Right atrium auricular region (tissue), 2 donors: ENCODE data around the gene ZNRF2. TPM values are rescaled to one million over a fixed set of nuclear protein-coding genes. Genes with fewer than 3 reads are reported as not detected.

ENCODE experiments used
- DNase-seq: peaks from one replicate; pipeline ENCODE4 v3.0.0-alpha.2; 2019; ENCODE audit warnings: low spot score
- H3K27ac ChIP-seq, 2 donors: fragments of 200-600 bp; sonication (generic); 1 replicate in 1 of 2; 2 replicates in 1 of 2; pipeline ENCODE4 v1.5.1; 2016 to 2019
- H3K27me3 ChIP-seq, 2 donors: fragments of 200-600 bp; sonication (generic); one replicate each; pipeline versions ENCODE4 v1.5.1 to v1.6.0; 2017 to 2019
- H3K36me3 ChIP-seq: fragments of 200-600 bp; sonication (generic); one replicate; pipeline ENCODE4 v1.5.1; 2016
- H3K4me1 ChIP-seq, 2 donors: fragments of 200-600 bp; sonication (generic); one replicate each; pipeline versions ENCODE4 v1.5.1 to v1.6.0; 2017 to 2019
- H3K4me3 ChIP-seq, 2 donors: fragments of 200-600 bp; sonication (generic); 1 replicate in 1 of 2; 2 replicates in 1 of 2; pipeline ENCODE4 v1.5.1; 2017 to 2019; ENCODE audit warnings: mild to moderate bottlenecking in 1 of 2, moderate library complexity in 1 of 2
- H3K9me3 ChIP-seq, 2 donors: fragments of 200-600 bp; sonication (generic); one replicate each; pipeline ENCODE4 v1.5.1; 2019
- CTCF ChIP-seq, 2 donors: fragments of 200-600 bp; sonication (generic); IDR thresholded peaks; one replicate each; pipeline ENCODE4 v1.5.1; 2019; ENCODE audit warnings: antibody characterized with exemption in 2 of 2
- total RNA-seq, 2 donors: library from RNA; depleted of rRNA; stranded (reverse); fragments of >200 nt; gene quantifications; one replicate each; pipeline ENCODE4 v1.1.0, GENCODE V29; 2016

The ZNRF2 gene
- total RNA-seq, 2 donors from 2014 or later, result 7.6 to 9.7 TPM

GRCh38 chr7:30396389-30396788 lies 112.0 kb downstream of the ZNRF2 start:
- Histone ChIP-seq H3K9me3 (no peaks in the 10 kb centered on the region), H3K27ac (no peak overlapping the region), H3K36me3 (no peaks in the 10 kb centered on the region), H3K4me3 (no peak overlapping the region), H3K27me3 (no peaks in the 10 kb centered on the region), H3K4me1 (no peaks in the 10 kb centered on the region)
- no peak for DNase-seq
- peak in 1 of 2 donors; percentile 40 for TF ChIP-seq CTCF (IDR thresholded peaks at IDR 0.05)

- Histone ChIP-seq H3K4me3 (no peak overlapping the region), H3K9me3 (no peaks in the 10 kb centered on the region), H3K27me3 (no peaks in the 10 kb centered on the region), H3K27ac (no peak overlapping the region), H3K36me3 (no peaks in the 10 kb centered on the region), H3K4me1 (no peaks in the 10 kb centered on the region)
- no peak for TF ChIP-seq CTCF (IDR thresholded peaks at IDR 0.05)
- DNase-seq, result no peak
These were observed 119.1 kb downstream of the ZNRF2 start for GRCh38 chr7:30403477-30403876.

GRCh38 chr7:30405179-30405578 lies 120.8 kb downstream of the ZNRF2 start:
- H3K27ac ChIP-seq, result no peak overlapping the region
- no peaks in the 10 kb centered on the region for H3K4me1 ChIP-seq
- no peaks in the 10 kb centered on the region for H3K27me3 ChIP-seq
- H3K9me3 ChIP-seq, result no peaks in the 10 kb centered on the region
- no peak overlapping the region for H3K4me3 ChIP-seq
- H3K36me3 ChIP-seq, result no peaks in the 10 kb centered on the region
- no peak for DNase-seq
- no peak for TF ChIP-seq CTCF (IDR thresholded peaks at IDR 0.05)

- no peaks in the 10 kb centered on the region for H3K4me1 ChIP-seq
- H3K9me3 ChIP-seq, result no peaks in the 10 kb centered on the region
- no peak for TF ChIP-seq CTCF (IDR thresholded peaks at IDR 0.05)
- H3K27me3 ChIP-seq, result no peaks in the 10 kb centered on the region
- H3K4me3 ChIP-seq, result no peak overlapping the region
- no peaks in the 10 kb centered on the region for H3K36me3 ChIP-seq
- no peak overlapping the region for H3K27ac ChIP-seq
- no peak for DNase-seq
These were observed 122.4 kb downstream of the ZNRF2 start for GRCh38 chr7:30406664-30407425.

GRCh38 chr7:30411173-30411572 lies 126.8 kb downstream of the ZNRF2 start:
- H3K9me3 ChIP-seq, result no peaks in the 10 kb centered on the region
- no peaks in the 10 kb centered on the region for H3K36me3 ChIP-seq
- no peaks in the 10 kb centered on the region for H3K27me3 ChIP-seq
- DNase-seq, result no peak
- no peak overlapping the region for H3K4me3 ChIP-seq
- H3K27ac ChIP-seq, result no peak overlapping the region
- TF ChIP-seq CTCF (IDR thresholded peaks at IDR 0.05), result no peak
- no peaks in the 10 kb centered on the region for H3K4me1 ChIP-seq

- DNase-seq, result no peak
- H3K4me3 ChIP-seq, result no peak overlapping the region
- TF ChIP-seq CTCF (IDR thresholded peaks at IDR 0.05), result no peak
- H3K27me3 ChIP-seq, result no peaks in the 10 kb centered on the region
- no peak overlapping the region for H3K27ac ChIP-seq
- H3K4me1 ChIP-seq, result no peaks in the 10 kb centered on the region
- no peaks in the 10 kb centered on the region for H3K36me3 ChIP-seq
- H3K9me3 ChIP-seq, result no peaks in the 10 kb centered on the region
These were observed 127.5 kb downstream of the ZNRF2 start for GRCh38 chr7:30411897-30412296.
